HepG2 (cell line): ENCODE data around the gene IFT88. TPM values are rescaled to one million over a fixed set of nuclear protein-coding genes. Genes with fewer than 3 reads are reported as not detected.

Source experiments
- DPF2 ChIP-seq: sonication (generic); formaldehyde crosslinking; IDR thresholded peaks from 2 replicates; pipeline ENCODE4 v1.4.0; 2020; ENCODE audit warnings: mild to moderate bottlenecking, low read depth, missing genetic modification reagents, borderline replicate concordance
- EZH2 ChIP-seq: conservative IDR thresholded peaks from 2 replicates; pipeline ENCODE4 v1.6.1; 2012; ENCODE audit warnings: mild to moderate bottlenecking, low read depth, low read length, moderate library complexity
- IKZF4 ChIP-seq: sonication (generic); formaldehyde crosslinking; IDR thresholded peaks from 2 replicates; pipeline ENCODE4 v1.5.1; 2020; ENCODE audit warnings: borderline replicate concordance, mild to moderate bottlenecking, low read depth, missing genetic modification reagents; ENCODE audit errors: not compliant biosample characterization
- IRX3 ChIP-seq: sonication (generic); formaldehyde crosslinking; IDR thresholded peaks from 2 replicates; pipeline ENCODE4 v1.8.1; 2023; ENCODE audit warnings: mild to moderate bottlenecking, low read depth, missing genetic modification reagents, borderline replicate concordance
- KLF15 ChIP-seq: sonication (generic); formaldehyde crosslinking; IDR thresholded peaks from 2 replicates; pipeline ENCODE4 v1.8.1; 2023; ENCODE audit warnings: borderline replicate concordance, mild to moderate bottlenecking, inconsistent platforms, missing genetic modification reagents, mixed read lengths
- MTF1 ChIP-seq: sonication (generic); formaldehyde crosslinking; IDR thresholded peaks from 2 replicates; pipeline ENCODE4 v1.5.0; 2020; ENCODE audit warnings: missing genetic modification reagents
- NCOA5 ChIP-seq: sonication (generic); formaldehyde crosslinking; IDR thresholded peaks from 2 replicates; pipeline ENCODE4 v1.4.0; 2020; ENCODE audit warnings: missing genetic modification reagents
- NFKB2 ChIP-seq: sonication (generic); formaldehyde crosslinking; IDR thresholded peaks from 2 replicates; pipeline ENCODE4 v1.4.0; 2020; ENCODE audit warnings: missing genetic modification reagents, borderline replicate concordance
- SOX5 ChIP-seq: IDR thresholded peaks from 2 replicates; pipeline ENCODE4 v1.6.1; 2016; ENCODE audit warnings: borderline replicate concordance
- THAP11 ChIP-seq: IDR thresholded peaks from 2 replicates; pipeline ENCODE4 v1.6.1; 2016; ENCODE audit warnings: missing biosample characterization, missing genetic modification reagents
- ZFP36L2 ChIP-seq: sonication (generic); formaldehyde crosslinking; IDR thresholded peaks from 2 replicates; pipeline ENCODE4 v1.4.0; 2020; ENCODE audit warnings: missing genetic modification reagents
- ZNF136 ChIP-seq: sonication (generic); formaldehyde crosslinking; IDR thresholded peaks from 2 replicates; pipeline ENCODE4 v1.8.1; 2022; ENCODE audit warnings: low read depth, mild to moderate bottlenecking, moderate library complexity, missing genetic modification reagents
- ZNF547 ChIP-seq: sonication (generic); formaldehyde crosslinking; IDR thresholded peaks from 2 replicates; pipeline ENCODE4 v1.5.1; 2020; ENCODE audit warnings: mild to moderate bottlenecking, missing genetic modification reagents
- ZNF577 ChIP-seq: sonication (generic); formaldehyde crosslinking; IDR thresholded peaks from 2 replicates; pipeline ENCODE4 v1.4.0; 2020; ENCODE audit warnings: mild to moderate bottlenecking, low read depth, missing genetic modification reagents, borderline replicate concordance
- ZNF615 ChIP-seq: sonication (generic); formaldehyde crosslinking; IDR thresholded peaks from 2 replicates; pipeline ENCODE4 v1.5.0; 2020; ENCODE audit warnings: mild to moderate bottlenecking, missing genetic modification reagents, borderline replicate concordance
- ZNF629 ChIP-seq: sonication (generic); formaldehyde crosslinking; conservative IDR thresholded peaks from 2 replicates; pipeline ENCODE4 v1.5.0; 2020; ENCODE audit warnings: missing genetic modification reagents
- ZNF652 ChIP-seq: IDR thresholded peaks from 2 replicates; pipeline ENCODE4 v1.6.1; 2016; ENCODE audit warnings: low read depth, borderline replicate concordance
- polyA plus RNA-seq, 8 experiments: library from polyadenylated mRNA; depleted of rRNA in 3 of 8; stranded (reverse) in 7 of 8; unstranded in 1 of 8; fragments of >200 nt; fragmentation: Illumina TruSeq in 4 of 8; extraction: Trizol in 4 of 8; gene quantifications; 2 replicates each; pipeline versions ENCODE4 v1.2.1 to v1.2.3, GENCODE V29; 2011 to 2016; ENCODE audit warnings: low read depth in 4 of 8, missing spikeins in 1 of 8, mixed read lengths in 1 of 8; ENCODE audit not compliant: insufficient read depth in 1 of 8
- total RNA-seq, 5 experiments: library from RNA; depleted of rRNA; stranded (reverse); fragments of >200 nt; fragmentation: Illumina TruSeq; extraction: Trizol; gene quantifications; 2 replicates each; pipeline ENCODE4 v1.2.3, GENCODE V29; 2016; ENCODE audit warnings: low read depth in 1 of 5
- TF ChIP-seq, protein P1 (sequence below): sonication (generic); formaldehyde crosslinking; conservative IDR thresholded peaks from 2 replicates; pipeline ENCODE4 v1.4.0; 2020; ENCODE audit warnings: missing genetic modification reagents
- TF ChIP-seq, protein P2 (sequence below): sonication (generic); formaldehyde crosslinking; IDR thresholded peaks from 2 replicates; pipeline ENCODE4 v1.5.0; 2020; ENCODE audit warnings: missing genetic modification reagents
- TF ChIP-seq, protein P3 (sequence below): sonication (generic); formaldehyde crosslinking; IDR thresholded peaks from 2 replicates; pipeline ENCODE4 v1.4.0; 2020; ENCODE audit warnings: missing genetic modification reagents, borderline replicate concordance
- TF ChIP-seq, protein P4 (sequence below): sonication (generic); formaldehyde crosslinking; IDR thresholded peaks from 2 replicates; pipeline ENCODE4 v1.5.1; 2020; ENCODE audit warnings: missing genetic modification reagents, mild to moderate bottlenecking, borderline replicate concordance

Gene IFT88
- total and polyA plus RNA-seq, 2 of the 13 experiments (the other 11 are each of a cell fraction or from before 2014, with no cell fraction given) = 8.4 to 19.9 TPM

DNA sequence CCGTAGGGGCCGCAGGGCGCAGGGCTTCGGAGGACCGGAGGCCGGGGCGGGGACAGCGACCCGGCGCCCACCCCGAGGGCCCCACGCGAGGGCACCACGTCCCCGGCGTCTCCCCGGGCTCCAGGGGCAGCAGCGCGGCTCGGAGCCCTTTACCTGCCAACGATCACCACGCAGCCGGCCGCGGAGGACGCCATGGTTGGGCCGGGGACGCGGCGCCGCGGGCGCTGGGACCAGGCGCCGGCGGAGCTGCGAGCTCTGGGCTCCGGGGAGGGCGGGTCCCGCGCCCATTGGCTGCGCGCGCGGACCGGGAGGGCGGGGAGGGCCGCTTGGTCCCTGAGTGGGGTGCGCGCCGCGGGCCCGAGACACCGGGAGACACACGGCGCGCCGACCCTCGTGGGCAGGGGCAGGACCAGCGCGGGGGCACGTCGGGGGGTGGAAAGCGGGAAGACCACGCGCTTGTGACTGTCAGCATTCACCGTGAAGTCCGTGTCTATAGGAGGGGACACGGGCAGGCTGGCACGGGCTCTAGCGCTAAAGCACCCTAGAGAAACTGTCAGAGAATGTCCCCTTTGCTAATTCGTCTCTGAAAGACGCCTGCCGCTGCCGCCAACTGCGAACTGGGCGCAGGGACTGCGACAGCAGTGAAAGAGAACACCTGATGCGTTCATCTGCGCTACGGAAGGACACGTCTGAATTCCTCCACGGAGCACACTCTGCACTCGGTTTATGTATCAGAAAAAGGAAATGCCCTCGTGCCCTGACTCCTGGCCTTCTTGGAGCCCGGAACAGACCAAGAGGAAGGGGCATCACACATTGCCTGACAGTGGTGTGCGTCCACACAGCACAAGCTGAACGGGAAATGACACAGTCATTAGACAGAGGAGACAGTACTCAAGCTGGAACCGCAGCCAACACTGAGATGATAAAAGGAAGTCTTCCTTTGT lies 41.1 kb upstream of the IFT88 start, which contains the start of gene CRYL1 (continued):
- TF ChIP-seq IKZF4 (no peak), ZNF629 (CRISPR knock-in tag) (0 out of 2 replicates have a peak, but pooled peaks have one; percentile 31), THAP11 (CRISPR knock-in tag) (no peak), ZNF136 (CRISPR knock-in tag) (no peak), DPF2 (CRISPR knock-in tag) (no peak), ZNF652 (peak; percentile 9; the same call in 1 of the 2 replicates), ZFP36L2 (CRISPR knock-in tag) (no peak), KLF15 (CRISPR knock-in tag) (no peak), ZNF577 (no peak), NCOA5 (CRISPR knock-in tag) (no peak), ZNF615 (no peak), ZNF547 (CRISPR knock-in tag) (no peak), EZH2 (no peak), SOX5 (peak; percentile 14; the same call in 1 of the 2 replicates), IRX3 (CRISPR knock-in tag) (no peak), MTF1 (CRISPR knock-in tag) (peak; percentile 41; the same call in 1 of the 2 replicates), NFKB2 (CRISPR knock-in tag) (peak; percentile 65; the same call in 1 of the 2 replicates)
- TF ChIP-seq, protein P1, sequence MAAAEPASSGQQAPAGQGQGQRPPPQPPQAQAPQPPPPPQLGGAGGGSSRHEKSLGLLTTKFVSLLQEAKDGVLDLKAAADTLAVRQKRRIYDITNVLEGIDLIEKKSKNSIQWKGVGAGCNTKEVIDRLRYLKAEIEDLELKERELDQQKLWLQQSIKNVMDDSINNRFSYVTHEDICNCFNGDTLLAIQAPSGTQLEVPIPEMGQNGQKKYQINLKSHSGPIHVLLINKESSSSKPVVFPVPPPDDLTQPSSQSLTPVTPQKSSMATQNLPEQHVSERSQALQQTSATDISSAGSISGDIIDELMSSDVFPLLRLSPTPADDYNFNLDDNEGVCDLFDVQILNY (CRISPR knock-in tag) = no peak
- TF ChIP-seq, protein P2, sequence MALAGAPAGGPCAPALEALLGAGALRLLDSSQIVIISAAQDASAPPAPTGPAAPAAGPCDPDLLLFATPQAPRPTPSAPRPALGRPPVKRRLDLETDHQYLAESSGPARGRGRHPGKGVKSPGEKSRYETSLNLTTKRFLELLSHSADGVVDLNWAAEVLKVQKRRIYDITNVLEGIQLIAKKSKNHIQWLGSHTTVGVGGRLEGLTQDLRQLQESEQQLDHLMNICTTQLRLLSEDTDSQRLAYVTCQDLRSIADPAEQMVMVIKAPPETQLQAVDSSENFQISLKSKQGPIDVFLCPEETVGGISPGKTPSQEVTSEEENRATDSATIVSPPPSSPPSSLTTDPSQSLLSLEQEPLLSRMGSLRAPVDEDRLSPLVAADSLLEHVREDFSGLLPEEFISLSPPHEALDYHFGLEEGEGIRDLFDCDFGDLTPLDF (CRISPR knock-in tag) = peak; percentile 45; the same call in 1 of the 2 replicates
- TF ChIP-seq, protein P3, sequence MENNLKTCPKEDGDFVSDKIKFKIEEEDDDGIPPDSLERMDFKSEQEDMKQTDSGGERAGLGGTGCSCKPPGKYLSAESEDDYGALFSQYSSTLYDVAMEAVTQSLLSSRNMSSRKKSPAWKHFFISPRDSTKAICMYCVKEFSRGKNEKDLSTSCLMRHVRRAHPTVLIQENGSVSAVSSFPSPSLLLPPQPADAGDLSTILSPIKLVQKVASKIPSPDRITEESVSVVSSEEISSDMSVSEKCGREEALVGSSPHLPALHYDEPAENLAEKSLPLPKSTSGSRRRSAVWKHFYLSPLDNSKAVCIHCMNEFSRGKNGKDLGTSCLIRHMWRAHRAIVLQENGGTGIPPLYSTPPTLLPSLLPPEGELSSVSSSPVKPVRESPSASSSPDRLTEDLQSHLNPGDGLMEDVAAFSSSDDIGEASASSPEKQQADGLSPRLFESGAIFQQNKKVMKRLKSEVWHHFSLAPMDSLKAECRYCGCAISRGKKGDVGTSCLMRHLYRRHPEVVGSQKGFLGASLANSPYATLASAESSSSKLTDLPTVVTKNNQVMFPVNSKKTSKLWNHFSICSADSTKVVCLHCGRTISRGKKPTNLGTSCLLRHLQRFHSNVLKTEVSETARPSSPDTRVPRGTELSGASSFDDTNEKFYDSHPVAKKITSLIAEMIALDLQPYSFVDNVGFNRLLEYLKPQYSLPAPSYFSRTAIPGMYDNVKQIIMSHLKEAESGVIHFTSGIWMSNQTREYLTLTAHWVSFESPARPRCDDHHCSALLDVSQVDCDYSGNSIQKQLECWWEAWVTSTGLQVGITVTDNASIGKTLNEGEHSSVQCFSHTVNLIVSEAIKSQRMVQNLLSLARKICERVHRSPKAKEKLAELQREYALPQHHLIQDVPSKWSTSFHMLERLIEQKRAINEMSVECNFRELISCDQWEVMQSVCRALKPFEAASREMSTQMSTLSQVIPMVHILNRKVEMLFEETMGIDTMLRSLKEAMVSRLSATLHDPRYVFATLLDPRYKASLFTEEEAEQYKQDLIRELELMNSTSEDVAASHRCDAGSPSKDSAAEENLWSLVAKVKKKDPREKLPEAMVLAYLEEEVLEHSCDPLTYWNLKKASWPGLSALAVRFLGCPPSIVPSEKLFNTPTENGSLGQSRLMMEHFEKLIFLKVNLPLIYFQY (CRISPR knock-in tag) = peak; percentile 2; the same call in 1 of the 2 replicates
- TF ChIP-seq, protein P4, sequence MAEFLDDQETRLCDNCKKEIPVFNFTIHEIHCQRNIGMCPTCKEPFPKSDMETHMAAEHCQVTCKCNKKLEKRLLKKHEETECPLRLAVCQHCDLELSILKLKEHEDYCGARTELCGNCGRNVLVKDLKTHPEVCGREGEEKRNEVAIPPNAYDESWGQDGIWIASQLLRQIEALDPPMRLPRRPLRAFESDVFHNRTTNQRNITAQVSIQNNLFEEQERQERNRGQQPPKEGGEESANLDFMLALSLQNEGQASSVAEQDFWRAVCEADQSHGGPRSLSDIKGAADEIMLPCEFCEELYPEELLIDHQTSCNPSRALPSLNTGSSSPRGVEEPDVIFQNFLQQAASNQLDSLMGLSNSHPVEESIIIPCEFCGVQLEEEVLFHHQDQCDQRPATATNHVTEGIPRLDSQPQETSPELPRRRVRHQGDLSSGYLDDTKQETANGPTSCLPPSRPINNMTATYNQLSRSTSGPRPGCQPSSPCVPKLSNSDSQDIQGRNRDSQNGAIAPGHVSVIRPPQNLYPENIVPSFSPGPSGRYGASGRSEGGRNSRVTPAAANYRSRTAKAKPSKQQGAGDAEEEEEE (CRISPR knock-in tag) = no peak
